Esophagus muscularis mucosa (tissue), 4 donors: Measurements from ENCODE around the gene PCDHGA1. TPM values are rescaled to one million over a fixed set of nuclear protein-coding genes. Genes with fewer than 3 reads are reported as not detected.
A peak's percentile ranks its signal among the peaks of the same experiment; 100 is the strongest.

Source experiments
- DNase-seq: peaks from one replicate; pipeline ENCODE4 v3.0.0-alpha.2; 2017; ENCODE audit errors: extremely low spot score
- H3K27ac ChIP-seq, 4 donors: fragments of 200-600 bp; sonication (generic); replicated peaks in 1 of 4; 1 replicate in 3 of 4; 2 replicates in 1 of 4; pipeline ENCODE4 v1.5.1; 2016 to 2019; ENCODE audit warnings: mild to moderate bottlenecking in 1 of 4
- H3K27me3 ChIP-seq, 4 donors: fragments of 200-600 bp; sonication (generic); one replicate each; pipeline versions ENCODE4 v1.5.1 to v1.6.0; 2016 to 2019
- H3K36me3 ChIP-seq, 4 donors: fragments of 200-600 bp; sonication (generic); one replicate each; pipeline ENCODE4 v1.5.1; 2016 to 2019
- H3K4me1 ChIP-seq, 4 donors: fragments of 200-600 bp; sonication (generic); one replicate each; pipeline ENCODE4 v1.5.1; 2016 to 2019
- H3K4me3 ChIP-seq, 4 donors: fragments of 200-600 bp; sonication (generic); 1 replicate in 2 of 4; 2 replicates in 2 of 4; pipeline ENCODE4 v1.5.1; 2016 to 2019; ENCODE audit warnings: mild to moderate bottlenecking in 4 of 4, moderate library complexity in 1 of 4
- H3K9me3 ChIP-seq, 4 donors: fragments of 200-600 bp; sonication (generic); 1 replicate in 3 of 4; 2 replicates in 1 of 4; pipeline ENCODE4 v1.5.1; 2016 to 2019
- EP300 ChIP-seq: sonication (generic); formaldehyde crosslinking; IDR thresholded peaks from one replicate; pipeline ENCODE4 v1.6.1; 2017; ENCODE audit warnings: antibody characterized with exemption
- POLR2A ChIP-seq: fragments of 450-650 bp; IDR thresholded peaks from one replicate; pipeline ENCODE4 v1.6.1; 2017; ENCODE audit warnings: antibody characterized with exemption, moderate library complexity, mild to moderate bottlenecking, low read depth
- POLR2AphosphoS5 ChIP-seq, 2 donors: sonication (generic); formaldehyde crosslinking; IDR thresholded peaks; one replicate each; pipeline ENCODE4 v1.6.1; 2017; ENCODE audit warnings: antibody characterized with exemption in 2 of 2
- WGBS: methylation state at CpG from one replicate; pipeline ENCODE4 v1.1.5; 2018; 5-methylcytosine and 5-hydroxymethylcytosine counted together
- intact Hi-C: fragments of 100-400 bp; cut with DNase I; formaldehyde crosslinking; loops from one replicate; pipeline ENCODE4 v1.15.1; 2023
- total RNA-seq, 4 donors: library from RNA; depleted of rRNA; stranded (reverse); fragments of >200 nt; gene quantifications; one replicate each; pipeline versions ENCODE4 v1.1.0 to v1.2.1, GENCODE V29; 2016
- TF ChIP-seq, protein P1 (sequence below), 3 experiments: fragments of 200-600 bp in 2 of 3; fragments of 450-650 bp in 1 of 3; sonication (generic) in 2 of 3; IDR thresholded peaks; one replicate each; pipeline ENCODE4 v1.5.1; 2017 to 2019; ENCODE audit warnings: antibody characterized with exemption in 3 of 3, mild to moderate bottlenecking in 2 of 3, moderate library complexity in 1 of 3

Gene PCDHGA1
- total RNA-seq, 4 donors from 2014 or later, result 0.45 to 1.2 (median 0.76) TPM

DNA sequence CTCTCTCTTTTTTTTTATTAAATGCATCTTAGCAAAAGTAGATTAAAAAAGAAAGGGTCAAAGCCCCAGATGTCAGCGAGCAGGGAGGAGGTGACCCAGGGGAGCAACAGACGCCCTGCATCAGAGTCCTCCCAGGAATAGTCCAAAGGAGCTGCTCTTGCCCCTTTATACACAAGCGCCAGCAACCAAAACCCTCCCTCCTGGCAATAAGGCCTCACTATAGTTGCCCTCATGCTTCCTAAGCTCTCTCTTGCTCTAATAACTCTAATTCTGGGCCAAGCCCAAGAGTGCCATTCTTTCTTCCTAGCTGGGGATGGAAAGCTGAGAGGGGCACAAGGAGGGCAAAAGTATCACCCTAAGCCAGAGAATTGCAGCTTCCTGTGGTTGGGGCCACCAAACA, 184.8 kb downstream of the PCDHGA1 start:
- Histone ChIP-seq H3K36me3 (peaks cover 0 to 59% (median 39%) of the 10 kb centered on the region in 4 donors), H3K4me3 (no peak overlapping the region), H3K4me1 (peaks cover 49 to 72% (median 57%) of the 10 kb centered on the region in 4 donors), H3K27me3 (no peaks in the 10 kb centered on the region), H3K27ac (peak overlapping the region; percentile 91 to 97 (median 94)), H3K9me3 (no peaks in the 10 kb centered on the region)
- intact Hi-C loops, result loop anchor here (2.0 kb wide), 1 partner anchor 38 kb away; no protein-coding TSS in a partner anchor
- no peak for TF ChIP-seq POLR2A
- TF ChIP-seq, protein P1, sequence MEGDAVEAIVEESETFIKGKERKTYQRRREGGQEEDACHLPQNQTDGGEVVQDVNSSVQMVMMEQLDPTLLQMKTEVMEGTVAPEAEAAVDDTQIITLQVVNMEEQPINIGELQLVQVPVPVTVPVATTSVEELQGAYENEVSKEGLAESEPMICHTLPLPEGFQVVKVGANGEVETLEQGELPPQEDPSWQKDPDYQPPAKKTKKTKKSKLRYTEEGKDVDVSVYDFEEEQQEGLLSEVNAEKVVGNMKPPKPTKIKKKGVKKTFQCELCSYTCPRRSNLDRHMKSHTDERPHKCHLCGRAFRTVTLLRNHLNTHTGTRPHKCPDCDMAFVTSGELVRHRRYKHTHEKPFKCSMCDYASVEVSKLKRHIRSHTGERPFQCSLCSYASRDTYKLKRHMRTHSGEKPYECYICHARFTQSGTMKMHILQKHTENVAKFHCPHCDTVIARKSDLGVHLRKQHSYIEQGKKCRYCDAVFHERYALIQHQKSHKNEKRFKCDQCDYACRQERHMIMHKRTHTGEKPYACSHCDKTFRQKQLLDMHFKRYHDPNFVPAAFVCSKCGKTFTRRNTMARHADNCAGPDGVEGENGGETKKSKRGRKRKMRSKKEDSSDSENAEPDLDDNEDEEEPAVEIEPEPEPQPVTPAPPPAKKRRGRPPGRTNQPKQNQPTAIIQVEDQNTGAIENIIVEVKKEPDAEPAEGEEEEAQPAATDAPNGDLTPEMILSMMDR (IDR thresholded peaks at IDR 0.05), result no peak
- no peak for TF ChIP-seq EP300
- TF ChIP-seq POLR2AphosphoS5 (IDR thresholded peaks at IDR 0.05), result no peak
- WGBS, result 73% methylated on average over 3 of the region's 3 CpGs
- no peak for DNase-seq

DNA sequence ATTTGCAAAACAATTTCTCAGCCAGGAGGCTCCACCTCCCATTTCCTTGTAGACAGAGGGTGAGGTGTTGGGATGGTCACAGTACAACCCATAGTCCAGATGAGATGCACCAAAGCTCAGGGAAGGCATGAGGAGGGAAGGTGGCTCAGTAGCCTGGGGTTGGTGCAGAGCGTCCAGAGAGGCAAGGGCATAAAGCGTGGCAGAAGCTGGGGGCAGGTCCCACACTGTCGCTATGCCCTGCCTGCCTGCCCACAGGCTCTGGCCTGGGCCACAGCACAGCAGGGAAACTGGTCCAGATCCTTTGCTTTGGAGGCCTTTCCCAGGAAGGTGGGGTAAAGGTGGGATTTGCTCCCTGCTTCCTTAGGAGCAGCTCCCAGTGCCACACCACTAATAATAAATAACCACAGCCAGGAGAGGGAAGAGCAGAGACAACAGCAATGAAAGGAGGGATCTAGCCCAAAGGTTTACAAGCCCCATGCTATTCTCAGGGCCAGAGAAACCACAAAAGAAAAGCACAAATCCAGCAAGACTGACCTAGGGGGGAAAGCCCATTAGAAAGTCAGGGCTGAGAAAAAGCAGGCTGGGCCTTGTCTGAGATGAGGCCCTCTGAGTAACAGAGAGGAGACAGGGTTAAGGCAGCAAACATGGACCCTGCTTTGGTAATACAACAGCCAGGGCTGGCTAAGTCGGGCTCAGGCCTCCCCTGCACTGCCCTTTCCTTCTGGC, 185.8 kb downstream of the PCDHGA1 start:
- WGBS, result 78% methylated on average over 4 of the region's 4 CpGs
- Histone ChIP-seq H3K27me3 (no peaks in the 10 kb centered on the region), H3K36me3 (peaks cover 0 to 51% (median 33%) of the 10 kb centered on the region in 4 donors), H3K9me3 (no peaks in the 10 kb centered on the region), H3K4me1 (peaks cover 56 to 80% (median 66%) of the 10 kb centered on the region in 4 donors), H3K27ac (peak overlapping the region; percentile 33 to 97 (median 93)), H3K4me3 (no peak overlapping the region)
- intact Hi-C loops, result loop anchor here (2.0 kb wide), 1 partner anchor 39 kb away; no protein-coding TSS in a partner anchor
- DNase-seq, result no peak
- TF ChIP-seq POLR2A (no peak), POLR2AphosphoS5 (IDR thresholded peaks at IDR 0.05) (no peak), EP300 (no peak)
- TF ChIP-seq, protein P1 (IDR thresholded peaks at IDR 0.05), result no peak

DNA sequence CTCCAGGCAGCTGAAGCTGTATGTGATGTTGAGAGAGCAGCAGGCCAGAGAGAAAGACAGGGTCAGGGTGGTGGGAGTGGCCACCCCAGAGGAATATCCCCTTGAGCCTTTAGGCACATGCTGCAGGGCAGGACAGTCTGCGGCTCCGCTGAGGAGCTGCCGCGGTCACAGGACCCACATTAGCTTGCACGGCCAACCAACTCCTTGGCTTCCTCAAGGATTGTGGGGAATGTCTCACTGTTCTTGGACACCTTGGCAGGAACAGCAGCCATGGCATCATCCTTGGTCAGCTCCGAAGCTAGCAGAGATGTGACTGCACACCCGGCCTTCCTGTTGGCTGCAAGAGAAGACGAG, 186.3 kb downstream of the PCDHGA1 start:
- no peaks in the 10 kb centered on the region for H3K9me3 ChIP-seq
- peaks cover 0 to 45% (median 27%) of the 10 kb centered on the region in 4 donors for H3K36me3 ChIP-seq
- WGBS, result 74% methylated on average over 5 of the region's 8 CpGs
- TF ChIP-seq POLR2AphosphoS5 (IDR thresholded peaks at IDR 0.05), result no peak
- no peak for TF ChIP-seq EP300
- TF ChIP-seq, protein P1 (IDR thresholded peaks at IDR 0.05), result no peak
- no peak for TF ChIP-seq POLR2A
- no peaks in the 10 kb centered on the region for H3K27me3 ChIP-seq
- intact Hi-C loops, result no loop called here
- peaks cover 61 to 85% (median 72%) of the 10 kb centered on the region in 4 donors for H3K4me1 ChIP-seq
- peak overlapping the region; percentile 33 to 97 (median 93) for H3K27ac ChIP-seq
- DNase-seq, result no peak
- H3K4me3 ChIP-seq, result no peak overlapping the region

DNA sequence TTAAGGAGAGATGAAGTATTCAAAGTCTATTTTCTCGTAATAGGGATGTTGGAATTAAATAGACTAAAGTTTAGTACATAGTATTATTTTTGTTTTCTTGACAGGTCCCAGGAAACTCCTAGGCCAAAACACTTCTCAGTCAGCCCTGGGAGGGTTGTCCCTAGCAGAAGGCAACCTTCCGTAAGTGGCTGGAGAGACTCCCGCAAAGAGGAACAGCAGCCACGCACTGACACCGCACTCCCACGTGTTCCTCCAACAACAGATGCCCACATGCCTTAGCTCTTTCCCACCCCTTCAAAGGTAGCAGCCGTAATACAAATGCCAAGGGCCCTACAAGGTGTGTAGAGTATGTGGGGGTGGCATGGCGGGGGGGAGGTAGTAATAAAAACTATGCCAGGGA, 187.0 kb downstream of the PCDHGA1 start:
- Histone ChIP-seq H3K4me1 (peaks cover 64 to 87% (median 75%) of the 10 kb centered on the region in 4 donors), H3K27ac (peak overlapping the region in 1 of 4 donors; percentile 95), H3K36me3 (peaks cover 0 to 41% (median 24%) of the 10 kb centered on the region in 4 donors), H3K27me3 (no peaks in the 10 kb centered on the region), H3K4me3 (no peak overlapping the region), H3K9me3 (no peaks in the 10 kb centered on the region)
- DNase-seq, result no peak
- WGBS, result 94% methylated on average over 8 of the region's 8 CpGs
- TF ChIP-seq POLR2AphosphoS5 (IDR thresholded peaks at IDR 0.05) (no peak), EP300 (no peak), POLR2A (no peak)
- TF ChIP-seq, protein P1 (IDR thresholded peaks at IDR 0.05), result no peak
- intact Hi-C loops, result no loop called here
